Astrocyte of the spinal cord (primary cell): ENCODE measurements around the gene CHRNG.

Experiments
- DNase-seq: peaks from one replicate; pipeline ENCODE4 v3.0.0; 2011; ENCODE audit warnings: low read depth, low spot score
- H3K4me3 ChIP-seq: 2 replicates; pipeline ENCODE4 v1.5.1; 2011; ENCODE audit warnings: low read depth, mild to moderate bottlenecking, low read length, moderate library complexity
- in situ Hi-C: cut with HindIII; loops from 2 replicates; pipeline ENCODE4 v1.10.0; 2017; ENCODE audit warnings: low sequenced_read_pairs
- TF ChIP-seq, protein P1 (sequence below): IDR thresholded peaks from 2 replicates; pipeline ENCODE4 v1.5.1; 2012; ENCODE audit warnings: low read depth, mild to moderate bottlenecking, low read length, inconsistent platforms

The CHRNG gene

DNA sequence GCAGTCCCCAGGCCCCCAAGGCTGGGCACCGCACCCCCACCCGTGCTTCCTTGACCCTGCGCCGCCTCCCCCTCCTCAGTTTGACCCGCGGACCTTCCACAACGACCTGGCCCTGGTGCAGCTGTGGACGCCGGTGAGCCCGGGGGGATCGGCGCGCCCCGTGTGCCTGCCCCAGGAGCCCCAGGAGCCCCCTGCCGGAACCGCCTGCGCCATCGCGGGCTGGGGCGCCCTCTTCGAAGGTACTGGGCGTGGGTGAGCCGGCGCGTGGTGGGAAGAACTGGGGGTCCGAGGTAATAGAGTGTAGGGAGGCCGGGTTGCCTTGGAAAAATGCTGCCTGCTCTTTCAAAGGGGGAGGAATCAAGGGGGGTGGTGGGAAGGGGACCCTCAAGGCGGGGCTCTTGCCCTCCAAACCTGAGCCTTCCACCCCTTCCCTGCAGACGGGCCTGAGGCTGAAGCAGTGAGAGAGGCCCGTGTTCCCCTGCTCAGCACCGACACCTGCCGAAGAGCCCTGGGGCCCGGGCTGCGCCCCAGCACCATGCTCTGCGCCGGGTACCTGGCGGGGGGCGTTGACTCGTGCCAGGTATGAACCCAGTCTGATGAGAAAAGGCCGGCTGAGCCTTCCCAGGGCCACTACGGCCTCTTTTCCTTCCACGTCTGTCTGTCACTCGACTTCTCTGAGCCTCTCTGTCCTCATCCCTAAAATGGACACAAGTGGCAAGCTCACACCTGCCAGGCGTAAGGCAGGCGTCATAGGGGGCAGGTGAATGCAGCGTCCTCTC lies 16.7 kb upstream of the CHRNG start:
- DNase-seq: no peak
- no peak overlapping the region for H3K4me3 ChIP-seq
- TF ChIP-seq, protein P1, sequence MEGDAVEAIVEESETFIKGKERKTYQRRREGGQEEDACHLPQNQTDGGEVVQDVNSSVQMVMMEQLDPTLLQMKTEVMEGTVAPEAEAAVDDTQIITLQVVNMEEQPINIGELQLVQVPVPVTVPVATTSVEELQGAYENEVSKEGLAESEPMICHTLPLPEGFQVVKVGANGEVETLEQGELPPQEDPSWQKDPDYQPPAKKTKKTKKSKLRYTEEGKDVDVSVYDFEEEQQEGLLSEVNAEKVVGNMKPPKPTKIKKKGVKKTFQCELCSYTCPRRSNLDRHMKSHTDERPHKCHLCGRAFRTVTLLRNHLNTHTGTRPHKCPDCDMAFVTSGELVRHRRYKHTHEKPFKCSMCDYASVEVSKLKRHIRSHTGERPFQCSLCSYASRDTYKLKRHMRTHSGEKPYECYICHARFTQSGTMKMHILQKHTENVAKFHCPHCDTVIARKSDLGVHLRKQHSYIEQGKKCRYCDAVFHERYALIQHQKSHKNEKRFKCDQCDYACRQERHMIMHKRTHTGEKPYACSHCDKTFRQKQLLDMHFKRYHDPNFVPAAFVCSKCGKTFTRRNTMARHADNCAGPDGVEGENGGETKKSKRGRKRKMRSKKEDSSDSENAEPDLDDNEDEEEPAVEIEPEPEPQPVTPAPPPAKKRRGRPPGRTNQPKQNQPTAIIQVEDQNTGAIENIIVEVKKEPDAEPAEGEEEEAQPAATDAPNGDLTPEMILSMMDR: no peak
- in situ Hi-C loops: no loop called here

DNA sequence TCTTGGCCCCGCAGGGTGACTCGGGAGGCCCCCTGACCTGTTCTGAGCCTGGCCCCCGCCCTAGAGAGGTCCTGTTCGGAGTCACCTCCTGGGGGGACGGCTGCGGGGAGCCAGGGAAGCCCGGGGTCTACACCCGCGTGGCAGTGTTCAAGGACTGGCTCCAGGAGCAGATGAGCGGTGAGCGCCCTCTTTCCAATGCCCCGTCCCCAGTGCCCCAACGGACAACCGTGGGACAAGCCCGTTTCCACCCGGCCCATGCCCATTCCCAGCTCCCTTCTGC lies 16.1 kb upstream of the CHRNG start:
- H3K4me3 ChIP-seq: no peak overlapping the region
- TF ChIP-seq, protein P1: no peak
- in situ Hi-C loops: no loop called here
- DNase-seq: no peak

DNA sequence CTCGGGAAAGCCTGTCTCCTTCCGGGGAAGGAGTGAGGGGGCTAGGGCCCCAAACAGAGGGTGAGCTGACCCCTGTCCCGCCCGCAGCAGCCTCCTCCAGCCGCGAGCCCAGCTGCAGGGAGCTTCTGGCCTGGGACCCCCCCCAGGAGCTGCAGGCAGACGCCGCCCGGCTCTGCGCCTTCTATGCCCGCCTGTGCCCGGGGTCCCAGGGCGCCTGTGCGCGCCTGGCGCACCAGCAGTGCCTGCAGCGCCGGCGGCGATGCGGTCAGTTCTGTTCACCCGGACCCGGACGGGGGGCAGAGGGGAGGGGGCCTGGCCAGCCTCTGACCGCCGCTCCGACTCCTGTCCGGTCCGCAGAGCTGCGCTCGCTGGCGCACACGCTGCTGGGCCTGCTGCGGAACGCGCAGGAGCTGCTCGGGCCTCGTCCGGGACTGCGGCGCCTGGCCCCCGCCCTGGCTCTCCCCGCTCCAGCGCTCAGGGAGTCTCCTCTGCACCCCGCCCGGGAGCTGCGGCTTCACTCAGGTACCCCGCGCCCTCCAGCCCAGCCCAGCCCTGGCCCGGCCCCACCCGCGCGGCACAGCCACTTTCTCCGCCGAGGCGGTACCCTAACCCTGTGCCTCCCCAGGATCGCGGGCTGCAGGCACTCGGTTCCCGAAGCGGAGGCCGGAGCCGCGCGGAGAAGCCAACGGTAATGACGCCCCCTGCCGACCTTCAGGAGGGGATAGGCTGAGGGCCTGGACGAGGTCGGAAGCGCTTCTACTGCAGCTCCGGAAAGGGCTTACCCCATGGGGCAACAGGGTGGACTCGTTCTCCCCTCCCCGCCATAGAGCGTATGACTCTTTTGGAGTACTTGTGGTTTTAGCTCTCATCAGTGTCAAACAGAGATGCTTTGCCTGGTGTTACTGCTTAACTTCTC lies 15.6 kb upstream of the CHRNG start:
- TF ChIP-seq, protein P1: peak; percentile 35
- DNase-seq: peak; percentile 9
- in situ Hi-C loops: no loop called here
- no peak overlapping the region for H3K4me3 ChIP-seq

DNA sequence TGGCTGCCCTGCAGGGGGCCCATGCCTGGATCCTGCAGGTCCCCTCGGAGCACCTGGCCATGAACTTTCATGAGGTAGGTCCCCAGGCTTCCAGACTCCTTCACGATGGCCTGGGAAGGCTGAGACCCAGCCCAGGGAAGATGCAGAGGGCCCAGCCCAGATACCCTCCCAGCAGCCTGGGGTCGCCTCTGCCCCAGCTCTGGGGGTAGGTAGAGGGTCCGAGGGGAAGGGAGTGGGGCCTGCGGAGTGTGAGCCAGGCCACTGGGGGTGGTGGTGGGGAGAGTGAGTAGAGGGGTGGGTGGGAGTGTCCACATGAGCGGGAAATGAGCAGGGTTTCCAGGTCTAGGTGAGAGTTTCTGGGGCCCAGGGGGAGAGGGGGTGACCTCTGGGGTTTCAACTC lies 14.7 kb upstream of the CHRNG start:
- no peak overlapping the region for H3K4me3 ChIP-seq
- in situ Hi-C loops: no loop called here
- DNase-seq: no peak
- TF ChIP-seq, protein P1: no peak

DNA sequence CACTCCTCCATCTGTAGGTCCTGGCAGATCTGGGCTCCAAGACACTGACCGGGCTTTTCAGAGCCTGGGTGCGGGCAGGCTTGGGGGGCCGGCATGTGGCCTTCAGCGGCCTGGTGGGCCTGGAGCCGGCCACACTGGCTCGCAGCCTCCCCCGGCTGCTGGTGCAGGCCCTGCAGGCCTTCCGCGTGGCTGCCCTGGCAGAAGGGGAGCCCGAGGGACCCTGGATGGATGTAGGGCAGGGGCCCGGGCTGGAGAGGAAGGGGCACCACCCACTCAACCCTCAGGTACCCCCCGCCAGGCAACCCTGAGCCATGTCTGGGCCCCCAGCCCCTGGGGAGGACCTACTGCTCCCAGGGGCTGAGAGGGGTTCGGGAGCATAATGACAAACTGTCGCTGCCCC lies 14.3 kb upstream of the CHRNG start:
- no peak overlapping the region for H3K4me3 ChIP-seq
- TF ChIP-seq, protein P1: no peak
- DNase-seq: no peak
- in situ Hi-C loops: no loop called here

DNA sequence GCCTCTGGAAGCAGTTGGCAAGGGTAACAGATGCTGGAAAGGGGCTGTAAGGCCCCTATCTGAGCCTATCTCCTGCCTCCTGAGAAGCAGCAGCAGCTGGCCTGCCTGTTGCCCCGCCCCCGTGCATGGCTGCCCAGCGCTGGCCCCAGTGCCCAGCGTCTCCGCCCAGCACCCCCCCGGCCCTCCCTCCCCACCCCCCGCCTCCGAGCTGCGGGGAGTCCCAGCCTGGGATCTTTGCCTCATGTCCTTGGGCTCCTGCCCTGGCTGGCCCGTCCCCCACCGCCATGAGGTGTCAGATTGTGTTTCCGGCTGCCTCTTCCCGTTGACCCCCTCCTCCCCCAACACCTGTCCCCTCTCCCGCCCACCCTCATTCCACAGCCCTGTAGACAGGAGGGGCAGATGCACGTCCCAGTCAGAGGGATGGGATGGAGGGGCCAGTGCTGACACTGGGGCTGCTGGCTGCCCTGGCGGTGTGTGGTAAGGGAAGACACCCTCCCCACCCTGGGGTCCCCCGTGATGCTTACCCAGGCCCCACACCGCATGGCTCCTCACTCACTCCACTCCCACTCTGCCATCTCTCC lies 13.6 kb upstream of the CHRNG start, which contains the start of gene CHRND:
Gene CHRND, plus strand, starts transcription at position 370 of the 581 bp plus-strand sequence. Its CDS starts 56 bp downstream, at position 426.
- TF ChIP-seq, protein P1: no peak
- no peak within 1 kb of the TSS for H3K4me3 ChIP-seq
- in situ Hi-C loops: no loop called here
- no peak for DNase-seq
